ENCODE results near the gene KANSL2.
"Not testable (repeated sequence)": the region's sequence is repeated elsewhere in the genome, so short reads cannot be mapped to it uniquely, and the experiment has no call there.

KANSL2 gene, protein sequence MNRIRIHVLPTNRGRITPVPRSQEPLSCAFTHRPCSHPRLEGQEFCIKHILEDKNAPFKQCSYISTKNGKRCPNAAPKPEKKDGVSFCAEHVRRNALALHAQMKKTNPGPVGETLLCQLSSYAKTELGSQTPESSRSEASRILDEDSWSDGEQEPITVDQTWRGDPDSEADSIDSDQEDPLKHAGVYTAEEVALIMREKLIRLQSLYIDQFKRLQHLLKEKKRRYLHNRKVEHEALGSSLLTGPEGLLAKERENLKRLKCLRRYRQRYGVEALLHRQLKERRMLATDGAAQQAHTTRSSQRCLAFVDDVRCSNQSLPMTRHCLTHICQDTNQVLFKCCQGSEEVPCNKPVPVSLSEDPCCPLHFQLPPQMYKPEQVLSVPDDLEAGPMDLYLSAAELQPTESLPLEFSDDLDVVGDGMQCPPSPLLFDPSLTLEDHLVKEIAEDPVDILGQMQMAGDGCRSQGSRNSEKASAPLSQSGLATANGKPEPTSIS

GRCh38 chr12:48681710-48682532 lies at the start of gene KANSL2:
TSS of gene KANSL2 (minus strand) at chr12:48682238. CDS start at chr12:48681632, 606 bp downstream.
- DNase-seq (ENCODE audit: low read depth) = peak; percentile 98

- no peak for DNase-seq (ENCODE audit: low read depth)
Observed at GRCh38 chr12:48728807-48729206, 46.8 kb upstream of the KANSL2 start.

DNA sequence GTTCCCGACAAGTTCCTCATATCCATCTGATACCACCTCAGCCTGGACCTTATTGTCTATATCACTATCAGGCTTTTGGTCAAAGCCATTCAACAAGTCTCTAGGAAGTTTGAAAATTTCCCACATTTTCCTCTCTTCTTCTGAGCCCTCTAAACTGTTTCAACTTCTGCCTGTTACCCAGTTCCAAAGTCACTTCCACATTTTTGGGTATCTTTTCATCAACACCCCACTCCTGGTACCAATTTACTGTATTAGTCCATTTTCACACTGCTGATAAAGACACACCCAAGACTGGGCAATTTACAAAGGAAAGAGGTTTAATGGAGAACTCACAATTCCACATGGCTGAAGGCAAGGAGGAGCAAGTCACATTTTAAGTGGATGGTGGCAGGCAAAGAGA lies 38.7 kb upstream of the KANSL2 start:
- DNase-seq (ENCODE audit: low read depth) = not testable (repeated sequence)

DNA sequence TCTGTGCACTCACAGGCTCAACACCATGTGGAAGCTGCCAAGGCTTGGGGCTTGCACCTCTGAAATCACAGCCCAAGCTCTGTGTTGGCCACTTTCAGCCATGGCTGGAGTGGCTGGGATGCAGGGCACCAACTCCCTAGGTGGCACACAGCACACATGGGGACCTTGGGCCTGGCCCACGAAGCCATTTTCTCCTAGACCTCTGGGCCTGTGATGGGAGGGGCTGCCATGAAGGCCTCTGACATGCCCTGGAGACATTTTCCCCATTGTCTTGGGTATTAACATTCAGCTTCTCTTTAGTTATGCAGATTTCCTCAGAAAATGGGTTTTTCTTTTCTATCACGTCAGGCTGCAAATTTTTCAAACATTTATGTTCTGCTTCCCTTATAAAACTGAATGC lies 38.1 kb upstream of the KANSL2 start:
- not testable (repeated sequence) for DNase-seq (ENCODE audit: low read depth)

GRCh38 chr12:48719002-48719401 lies 37.0 kb upstream of the KANSL2 start:
- DNase-seq (ENCODE audit: low read depth) = not testable (repeated sequence)

DNA sequence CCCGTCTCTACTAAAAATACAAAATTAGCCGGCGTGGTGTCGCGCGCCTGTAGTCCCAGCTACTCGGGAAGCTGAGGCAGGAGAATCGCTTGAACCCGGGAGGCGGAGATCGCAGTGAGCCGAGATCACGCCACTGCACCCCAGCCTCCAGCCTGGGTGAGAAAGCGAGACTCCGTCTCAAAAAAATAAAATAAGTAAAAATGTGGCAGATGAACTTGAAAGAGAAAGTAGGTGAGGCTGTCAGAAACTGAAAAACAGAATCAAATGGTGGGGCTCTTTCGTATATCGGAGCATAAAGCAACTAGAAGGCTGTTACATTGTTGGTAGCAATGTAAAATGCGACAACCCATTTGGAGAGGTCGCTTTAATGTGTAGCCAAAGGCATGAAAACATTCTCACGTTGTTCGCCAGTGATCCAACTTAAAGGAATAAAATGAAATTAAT lies 35.2 kb upstream of the KANSL2 start:
- no peak for DNase-seq (ENCODE audit: low read depth)

- DNase-seq (ENCODE audit: low read depth) = peak; percentile 100
Observed at GRCh38 chr12:48716493-48717251, 34.6 kb upstream of the KANSL2 start, which contains the start of gene CCNT1. TSS of gene CCNT1 (minus strand) at chr12:48716707. CDS start at chr12:48716675, 32 bp downstream.

- no peak for DNase-seq (ENCODE audit: low read depth)
Observed at GRCh38 chr12:48716168-48716492, 34.1 kb upstream of the KANSL2 start.

DNA sequence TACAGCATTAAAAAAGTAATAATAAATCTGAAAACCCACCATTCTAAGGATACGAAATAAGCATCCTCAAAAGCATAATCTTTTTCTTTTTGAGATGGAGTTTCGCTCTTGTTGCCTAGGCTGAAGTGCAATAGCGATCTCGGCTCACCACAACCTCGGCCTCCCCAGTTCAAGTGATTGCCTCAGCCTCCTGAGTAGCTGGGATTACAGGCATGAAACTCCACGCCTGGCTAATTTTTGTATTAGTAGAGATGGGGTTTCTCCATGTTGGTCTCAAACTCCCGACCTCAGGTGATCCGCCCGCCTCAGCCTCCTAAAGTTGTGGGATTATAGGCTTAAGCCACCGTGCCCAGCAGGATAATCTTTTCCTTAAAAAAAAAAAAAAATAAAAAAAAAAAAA lies 30.2 kb upstream of the KANSL2 start:
- DNase-seq (ENCODE audit: low read depth) = no peak

DNA sequence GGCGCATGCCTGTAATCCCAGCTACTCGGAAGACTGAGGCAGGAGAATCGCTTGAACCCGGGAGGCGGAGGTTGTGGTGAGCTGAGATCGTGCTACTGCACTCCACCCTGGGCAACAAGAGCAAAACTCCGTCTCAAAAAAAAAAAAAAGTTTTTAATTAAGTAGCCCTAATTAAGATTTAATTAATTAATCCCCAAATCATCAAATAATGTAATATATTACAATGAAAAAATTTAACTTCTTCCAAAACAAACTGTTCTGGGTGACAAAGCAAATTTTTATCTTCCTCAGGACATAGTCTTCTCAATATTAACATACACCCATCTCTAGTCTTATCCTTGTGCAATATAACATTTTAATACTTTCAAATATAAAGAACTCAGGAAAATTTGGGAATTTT lies 16.8 kb upstream of the KANSL2 start:
- not testable (repeated sequence) for DNase-seq (ENCODE audit: low read depth)

- peak; percentile 16 for DNase-seq (ENCODE audit: low read depth)
Observed at GRCh38 chr12:48696626-48697025, 14.6 kb upstream of the KANSL2 start.

DNA sequence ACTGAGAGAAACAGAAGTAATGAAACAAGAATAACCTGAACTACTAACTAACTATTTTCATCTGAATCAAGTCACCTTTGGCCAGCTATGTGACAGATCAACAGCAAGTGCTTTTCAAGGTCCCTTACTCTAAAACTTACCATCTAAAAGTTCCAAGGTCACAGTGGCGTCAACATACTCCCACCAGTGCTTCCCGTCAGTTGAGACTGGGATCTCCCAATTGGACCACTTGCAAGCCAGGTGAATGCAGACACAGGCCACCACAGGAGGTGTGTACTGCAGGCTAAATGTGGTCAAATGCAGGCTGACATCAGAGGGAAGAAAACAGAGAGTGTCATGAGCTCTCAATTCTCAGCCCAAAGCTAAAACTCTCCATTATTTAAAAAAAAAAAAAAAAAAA lies 13.8 kb upstream of the KANSL2 start:
- DNase-seq (ENCODE audit: low read depth) = no peak

GRCh38 chr12:48694038-48694437 lies 12.0 kb upstream of the KANSL2 start:
- no peak for DNase-seq (ENCODE audit: low read depth)

- DNase-seq (ENCODE audit: low read depth) = no peak
Observed at GRCh38 chr12:48693572-48693971, 11.5 kb upstream of the KANSL2 start.

DNA sequence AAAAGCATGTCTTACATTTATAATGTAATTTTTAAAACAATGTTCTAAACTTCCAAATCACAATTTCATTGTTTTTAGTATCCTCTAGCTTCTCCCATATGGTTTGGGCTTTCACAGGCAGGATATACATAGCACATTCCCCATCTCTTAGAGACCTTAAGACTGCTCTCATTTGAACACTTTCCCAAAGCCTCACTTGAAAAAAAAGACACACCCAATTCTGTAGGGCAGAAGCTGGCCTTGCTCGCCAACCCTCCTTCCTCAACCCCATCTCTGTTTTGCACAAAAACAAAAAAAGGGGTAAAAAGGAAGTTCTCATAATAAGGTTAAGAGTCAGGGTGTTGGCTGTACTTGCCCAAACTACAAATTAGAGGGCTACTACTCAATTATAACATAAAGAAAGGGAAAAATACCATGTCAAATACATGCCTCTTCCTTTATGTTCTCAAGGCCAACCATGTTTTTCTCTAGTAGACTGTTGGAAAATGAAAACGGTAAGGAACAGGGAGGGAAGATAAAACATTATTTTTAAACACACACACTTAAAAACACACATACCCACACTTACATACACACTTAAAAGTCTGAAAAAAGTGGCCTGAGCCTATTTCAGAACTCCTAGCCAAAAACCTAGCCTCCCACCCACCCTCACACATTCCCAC lies 9.9 kb upstream of the KANSL2 start:
- no peak for DNase-seq (ENCODE audit: low read depth)

- DNase-seq (ENCODE audit: low read depth) = no peak
Observed at GRCh38 chr12:48690990-48691389, 9.0 kb upstream of the KANSL2 start.

DNA sequence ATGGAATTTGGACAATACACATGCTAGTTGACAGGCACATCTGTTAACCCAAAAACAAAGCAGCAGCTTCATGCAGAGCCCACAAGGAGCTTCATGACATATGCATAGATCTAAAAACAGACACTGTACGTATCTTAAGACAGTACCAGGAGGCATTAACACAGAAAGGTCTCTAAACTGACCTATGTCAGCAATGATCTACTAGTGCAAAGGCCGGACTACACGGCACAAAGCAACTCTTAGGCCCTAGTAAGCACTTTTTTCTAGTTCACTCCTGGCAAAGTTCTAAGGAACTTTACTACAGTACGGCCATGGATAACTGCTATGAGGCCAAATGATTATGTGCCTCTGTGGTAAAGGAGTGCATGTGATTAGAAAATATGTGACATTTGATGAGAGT lies 8.4 kb upstream of the KANSL2 start:
- no peak for DNase-seq (ENCODE audit: low read depth)

DNA sequence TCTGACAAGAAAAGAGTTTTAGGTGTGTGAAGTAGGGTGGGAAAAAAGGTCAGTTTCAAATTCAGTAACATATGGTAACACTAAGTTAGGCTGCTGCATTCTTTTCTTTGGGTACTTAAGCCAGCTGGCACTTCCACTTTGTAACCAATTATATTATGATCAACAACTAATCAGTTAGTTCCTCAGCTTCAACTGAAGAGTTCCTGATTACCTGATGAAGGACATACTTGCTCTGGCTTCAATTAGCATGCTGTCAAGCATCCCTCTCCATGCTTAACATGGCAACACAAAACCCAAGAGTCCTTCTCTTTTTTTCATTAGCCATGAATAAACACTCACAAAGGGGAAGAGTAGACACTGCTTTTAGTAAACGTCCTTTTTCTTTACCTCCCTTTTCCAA lies 6.8 kb upstream of the KANSL2 start:
- DNase-seq (ENCODE audit: low read depth) = no peak

GRCh38 chr12:48687592-48687991 lies 5.6 kb upstream of the KANSL2 start:
- DNase-seq (ENCODE audit: low read depth) = no peak

DNA sequence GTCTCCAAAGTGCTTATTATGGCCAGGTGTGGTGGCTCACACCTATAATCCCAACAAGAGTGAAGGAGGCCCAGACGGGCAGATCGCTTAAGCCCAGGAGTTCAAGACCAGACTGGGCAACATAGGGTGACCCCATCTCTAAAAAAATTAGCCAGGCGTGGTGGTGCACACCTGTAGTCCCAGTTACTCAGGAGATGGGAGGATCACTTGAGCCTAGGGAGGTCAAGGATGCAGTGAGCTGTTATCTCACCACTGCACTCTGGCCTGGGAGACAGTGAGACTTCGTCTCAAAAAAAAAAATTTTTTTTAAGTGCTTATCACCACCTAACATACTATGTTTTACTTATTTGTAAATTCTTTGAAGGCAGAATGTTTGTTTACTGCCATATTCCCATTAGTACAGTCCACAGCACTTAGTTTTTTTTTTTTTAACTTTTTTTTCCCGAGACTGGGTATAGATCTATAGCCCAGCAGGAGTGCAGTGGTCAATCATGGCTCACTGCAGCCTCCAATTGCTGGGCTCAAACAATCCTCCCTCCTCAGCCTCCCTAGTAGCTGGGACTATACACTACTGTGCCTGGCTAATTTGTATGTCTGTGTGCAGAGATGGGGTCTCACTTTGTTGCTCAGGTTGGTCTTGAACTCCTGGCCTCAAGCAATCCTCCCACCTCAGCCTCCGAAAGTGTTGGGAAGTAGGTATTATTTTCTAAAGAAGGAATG lies 4.7 kb upstream of the KANSL2 start:
- no peak for DNase-seq (ENCODE audit: low read depth)

DNA sequence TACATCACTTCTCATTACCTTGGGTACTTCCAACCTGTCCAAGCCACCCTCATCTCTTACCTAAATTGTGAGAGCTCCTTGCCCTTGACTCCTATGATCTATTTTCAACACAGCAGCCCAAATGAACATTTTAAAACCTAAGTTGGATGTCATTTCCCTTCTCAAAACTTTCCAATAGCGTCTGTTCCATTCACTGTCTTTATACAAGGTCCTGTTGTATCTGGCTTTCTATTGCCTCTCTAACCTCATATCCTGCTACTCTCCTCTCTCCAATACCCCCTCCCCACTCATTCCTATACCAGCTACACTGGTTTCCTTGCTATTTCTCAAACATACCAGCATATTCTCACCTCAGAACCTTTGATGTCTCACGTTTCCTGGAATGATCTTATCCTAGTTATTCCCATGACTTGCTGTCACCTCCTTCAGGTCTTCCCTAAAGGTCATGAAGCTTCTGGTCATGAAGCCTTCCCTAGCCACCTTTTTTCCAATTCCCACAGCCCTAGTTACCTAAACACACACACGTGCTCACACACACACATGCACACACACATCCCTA lies 4.1 kb upstream of the KANSL2 start:
- DNase-seq (ENCODE audit: low read depth) = no peak

Measured in fibroblast of gingiva (primary cell).